Keratinocyte (primary cell): ENCODE results near the gene EIF5AL1. TPM values are rescaled to one million over a fixed set of nuclear protein-coding genes. Genes with fewer than 3 reads are reported as not detected.

Experiments
- DNase-seq: peaks from one replicate; pipeline ENCODE4 v3.0.0-alpha.2; 2011; ENCODE audit warnings: low read depth, missing footprints, low spot score
- FAIRE-seq: peaks from 2 replicates; lab custom pipeline; 2011; peaks lifted over from hg19 to GRCh38; lab: Jason Lieb, UNC
- H2AFZ ChIP-seq: 2 replicates; pipeline ENCODE4 v1.6.0; 2012; ENCODE audit warnings: low read length, control low read depth, inconsistent platforms; ENCODE audit not compliant: control insufficient read depth
- H3K27ac ChIP-seq: 2 replicates; pipeline ENCODE4 v1.5.1; 2011; ENCODE audit warnings: low read length; ENCODE audit not compliant: control insufficient read depth, insufficient read depth
- H3K27me3 ChIP-seq: 3 replicates; pipeline ENCODE4 v1.6.0; 2011; ENCODE audit warnings: low read length; ENCODE audit not compliant: control insufficient read depth, insufficient read depth; ENCODE audit errors: extremely low read depth
- H3K36me3 ChIP-seq, 2 experiments: 2 replicates in 1 of 2; 3 replicates in 1 of 2; pipeline ENCODE4 v1.5.1; 2011; ENCODE audit warnings: low read length in 2 of 2, mild to moderate bottlenecking in 1 of 2; ENCODE audit not compliant: control insufficient read depth in 2 of 2, insufficient read depth in 2 of 2; ENCODE audit errors: extremely low read depth in 1 of 2
- H3K4me1 ChIP-seq: 3 replicates; pipeline ENCODE4 v1.5.1; 2011; ENCODE audit warnings: low read length; ENCODE audit not compliant: control insufficient read depth, insufficient read depth; ENCODE audit errors: extremely low read depth
- H3K4me2 ChIP-seq: 3 replicates; pipeline ENCODE4 v1.6.0; 2011; ENCODE audit warnings: low read depth, low read length; ENCODE audit not compliant: control insufficient read depth, insufficient read depth; ENCODE audit errors: extremely low read depth
- H3K4me3 ChIP-seq, 3 experiments: fragments of 200-600 bp in 1 of 3; sonication (generic) in 1 of 3; 2 replicates in 2 of 3; 3 replicates in 1 of 3; pipeline ENCODE4 v1.5.1; 2011 to 2016; ENCODE audit warnings: low read length in 3 of 3, mild to moderate bottlenecking in 3 of 3, control low read depth in 2 of 3, inconsistent platforms in 1 of 3, low read depth in 1 of 3, mixed read lengths in 1 of 3, mixed run types in 1 of 3, moderate library complexity in 1 of 3; ENCODE audit not compliant: control insufficient read depth in 2 of 3, insufficient read depth in 2 of 3; ENCODE audit errors: extremely low read depth in 1 of 3
- H3K79me2 ChIP-seq: 2 replicates; pipeline ENCODE4 v1.6.0; 2012; ENCODE audit warnings: low read length; ENCODE audit not compliant: control insufficient read depth, insufficient read depth
- H3K9ac ChIP-seq: 3 replicates; pipeline ENCODE4 v1.6.0; 2011; ENCODE audit warnings: low read length; ENCODE audit not compliant: control insufficient read depth, insufficient read depth; ENCODE audit errors: extremely low read depth
- H3K9me1 ChIP-seq: 3 replicates; pipeline ENCODE4 v1.6.0; 2011; ENCODE audit warnings: low read length; ENCODE audit not compliant: control insufficient read depth, insufficient read depth; ENCODE audit errors: extremely low read depth
- H3K9me3 ChIP-seq: 2 replicates; pipeline ENCODE4 v1.5.1; 2012; ENCODE audit warnings: low read depth, low read length; ENCODE audit not compliant: control insufficient read depth
- H4K20me1 ChIP-seq: 3 replicates; pipeline ENCODE4 v1.6.0; 2011; ENCODE audit warnings: low read length; ENCODE audit not compliant: control insufficient read depth, insufficient read depth; ENCODE audit errors: extremely low read depth
- CTCF ChIP-seq, 3 experiments: IDR thresholded peaks in 1 of 3; conservative IDR thresholded peaks in 1 of 3; optimal IDR thresholded peaks in 1 of 3; 2 replicates in 2 of 3; 3 replicates in 1 of 3; pipeline versions ENCODE3 to v1.5.1; 2011; ENCODE audit warnings: low read length in 3 of 3, mild to moderate bottlenecking in 3 of 3, moderate library complexity in 2 of 3, control low read depth in 1 of 3, inconsistent platforms in 1 of 3; ENCODE audit not compliant: insufficient read depth in 2 of 3; ENCODE audit errors: extremely low read depth in 1 of 3
- EZH2 ChIP-seq: IDR thresholded peaks from one replicate; pipeline ENCODE4 v1.6.1; 2012; ENCODE audit warnings: inconsistent platforms, mild to moderate bottlenecking, low read length, moderate library complexity
- dilution Hi-C: fragments of 300-500 bp; cut with MboI; formaldehyde crosslinking; loops from one replicate; pipeline ENCODE4 v1.7.0; 2020; ENCODE audit warnings: low sequenced_read_pairs; ENCODE audit not compliant: extremely low pct_ligation_motif_present
- polyA plus RNA-seq, 5 experiments: library from polyadenylated mRNA; depleted of rRNA in 3 of 5; stranded (reverse) in 3 of 5; stranded (forward) in 1 of 5; unstranded in 1 of 5; fragments of >200 nt; gene quantifications; 1 replicate in 1 of 5; 2 replicates in 3 of 5; 3 replicates in 1 of 5; pipeline versions ENCODE4 v1.2.1 to v1.2.3, GENCODE V29; 2011 to 2012; ENCODE audit warnings: missing spikeins in 2 of 5, low read depth in 1 of 5, low replicate concordance in 1 of 5

Gene EIF5AL1
- polyA plus RNA-seq, 1 donor (not counting 4 experiments of a cell fraction or from before 2014, with no cell fraction given), result 1.2 TPM

DNA sequence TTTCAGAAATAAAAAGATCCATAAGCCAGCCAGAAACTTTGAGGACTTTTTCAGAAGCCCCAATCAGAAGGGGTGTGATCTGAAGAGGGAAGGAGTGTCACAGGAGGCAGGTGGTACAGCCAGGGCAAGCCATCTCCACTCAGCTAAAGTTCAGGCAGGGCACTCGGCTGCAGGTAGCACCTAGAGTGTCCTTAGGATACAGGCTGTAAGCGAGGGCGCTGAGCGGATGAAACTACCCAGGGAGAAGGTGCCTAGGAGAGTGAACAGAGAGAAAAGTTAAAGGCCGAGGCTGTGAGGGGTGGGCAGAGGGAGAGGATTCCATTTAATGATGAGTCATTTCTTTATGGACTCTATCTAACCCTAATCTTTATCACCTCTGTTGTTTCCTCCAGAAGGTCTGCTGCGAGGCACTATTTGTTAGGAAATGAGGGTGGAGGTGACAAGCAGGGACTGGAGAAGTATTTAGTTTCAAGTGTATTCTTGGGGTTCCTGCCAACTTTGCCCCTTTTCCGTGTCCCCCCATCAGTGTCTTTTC lies 37.1 kb upstream of the EIF5AL1 start:
- H3K4me3 ChIP-seq, result no peak overlapping the region
- TF ChIP-seq CTCF (optimal IDR thresholded peaks at IDR 0.05 in 1 of 3, IDR thresholded peaks at IDR 0.05 in 1 of 3, conservative IDR thresholded peaks at IDR 0.05 in 1 of 3; ENCODE audit: extremely low read depth in 1 of 3, insufficient read depth in 2 of 3, low read length in 3 of 3), result no peak
- TF ChIP-seq EZH2, result no peak
- no peaks in the 10 kb centered on the region for H3K79me2 ChIP-seq
- no peaks in the 10 kb centered on the region for H4K20me1 ChIP-seq
- H3K4me1 ChIP-seq, result no peaks in the 10 kb centered on the region
- H3K36me3 ChIP-seq, result no peaks in the 10 kb centered on the region
- no peak overlapping the region for H2AFZ ChIP-seq
- H3K27ac ChIP-seq, result no peak overlapping the region
- dilution Hi-C loops, result no loop called here
- H3K4me2 ChIP-seq, result no peak overlapping the region
- H3K27me3 ChIP-seq, result no peaks in the 10 kb centered on the region
- DNase-seq (no peak), FAIRE-seq (no peak)
- no peaks in the 10 kb centered on the region for H3K9me3 ChIP-seq
- no peaks in the 10 kb centered on the region for H3K9me1 ChIP-seq
- no peak overlapping the region for H3K9ac ChIP-seq

- DNase-seq, result no peak
- Histone ChIP-seq H3K27ac (no peak overlapping the region), H3K4me2 (no peak overlapping the region), H3K9me1 (no peaks in the 10 kb centered on the region), H3K9ac (no peak overlapping the region), H3K79me2 (no peaks in the 10 kb centered on the region), H3K4me3 (no peak overlapping the region), H2AFZ (no peak overlapping the region), H3K36me3 (no peaks in the 10 kb centered on the region), H3K9me3 (no peaks in the 10 kb centered on the region), H3K27me3 (no peaks in the 10 kb centered on the region), H4K20me1 (no peaks in the 10 kb centered on the region), H3K4me1 (no peaks in the 10 kb centered on the region)
- dilution Hi-C loops, result no loop called here
- TF ChIP-seq CTCF (optimal IDR thresholded peaks at IDR 0.05 in 1 of 3, IDR thresholded peaks at IDR 0.05 in 1 of 3, conservative IDR thresholded peaks at IDR 0.05 in 1 of 3; ENCODE audit: extremely low read depth in 1 of 3, insufficient read depth in 2 of 3, low read length in 3 of 3) (no peak), EZH2 (no peak)
- no peak for FAIRE-seq
These were observed 36.5 kb upstream of the EIF5AL1 start for GRCh38 chr10:79475877-79476276.
